Measurements from ENCODE around the gene SARNP.
"Not testable (repeated sequence)": the region's sequence is repeated elsewhere in the genome, so short reads cannot be mapped to it uniquely, and the experiment has no call there.

SARNP gene

DNA sequence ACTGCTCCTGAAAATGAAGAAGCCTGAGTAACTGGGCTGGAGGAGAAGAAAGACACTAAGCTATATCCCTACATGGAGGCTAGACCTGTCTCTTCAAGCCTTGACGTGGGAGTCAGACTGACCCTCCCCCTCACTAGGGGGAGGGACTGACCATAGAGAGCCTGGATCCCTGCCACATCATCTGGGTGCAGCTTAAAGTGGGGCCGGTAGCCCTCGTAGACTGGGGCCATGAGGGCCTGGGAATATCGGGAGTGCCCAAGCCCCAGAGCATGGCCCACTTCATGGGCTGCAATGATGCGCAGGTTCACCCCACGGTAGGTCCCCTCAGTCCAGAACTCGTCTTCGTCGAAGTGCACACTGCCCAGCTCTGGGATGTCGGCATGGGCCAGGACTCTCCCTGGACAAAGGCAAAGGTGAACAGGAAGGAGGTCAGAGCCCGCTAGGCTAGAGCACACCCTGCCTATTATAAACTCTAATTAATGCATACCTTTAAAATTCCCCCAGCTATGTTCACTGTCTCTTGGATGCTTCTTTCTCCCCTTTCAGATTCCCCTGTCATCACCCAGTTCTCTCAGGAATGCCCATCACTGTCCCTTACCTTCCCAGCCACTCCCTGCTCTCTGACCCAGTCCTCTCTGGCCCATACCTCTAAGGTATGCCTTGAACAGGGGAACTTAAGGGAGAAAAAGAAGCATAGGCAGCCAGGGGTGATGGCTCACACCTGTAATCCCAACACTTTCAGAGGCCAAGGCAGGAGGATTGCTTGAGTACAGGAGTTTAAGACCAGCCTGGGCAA lies 22.0 kb upstream of the SARNP start:
- TF ChIP-seq, protein P1, sequence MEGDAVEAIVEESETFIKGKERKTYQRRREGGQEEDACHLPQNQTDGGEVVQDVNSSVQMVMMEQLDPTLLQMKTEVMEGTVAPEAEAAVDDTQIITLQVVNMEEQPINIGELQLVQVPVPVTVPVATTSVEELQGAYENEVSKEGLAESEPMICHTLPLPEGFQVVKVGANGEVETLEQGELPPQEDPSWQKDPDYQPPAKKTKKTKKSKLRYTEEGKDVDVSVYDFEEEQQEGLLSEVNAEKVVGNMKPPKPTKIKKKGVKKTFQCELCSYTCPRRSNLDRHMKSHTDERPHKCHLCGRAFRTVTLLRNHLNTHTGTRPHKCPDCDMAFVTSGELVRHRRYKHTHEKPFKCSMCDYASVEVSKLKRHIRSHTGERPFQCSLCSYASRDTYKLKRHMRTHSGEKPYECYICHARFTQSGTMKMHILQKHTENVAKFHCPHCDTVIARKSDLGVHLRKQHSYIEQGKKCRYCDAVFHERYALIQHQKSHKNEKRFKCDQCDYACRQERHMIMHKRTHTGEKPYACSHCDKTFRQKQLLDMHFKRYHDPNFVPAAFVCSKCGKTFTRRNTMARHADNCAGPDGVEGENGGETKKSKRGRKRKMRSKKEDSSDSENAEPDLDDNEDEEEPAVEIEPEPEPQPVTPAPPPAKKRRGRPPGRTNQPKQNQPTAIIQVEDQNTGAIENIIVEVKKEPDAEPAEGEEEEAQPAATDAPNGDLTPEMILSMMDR (IDR thresholded peaks at IDR 0.05; ENCODE audit: borderline replicate concordance, control extremely low read depth, extremely low read depth, insufficient read depth, missing control alignments), result no peak
- in situ Hi-C loops (cut with MboI; ENCODE audit: low sequenced_read_pairs, unreplicated experiment), result no loop called here
- no peak for DNase-seq (ENCODE audit: low spot score)

DNA sequence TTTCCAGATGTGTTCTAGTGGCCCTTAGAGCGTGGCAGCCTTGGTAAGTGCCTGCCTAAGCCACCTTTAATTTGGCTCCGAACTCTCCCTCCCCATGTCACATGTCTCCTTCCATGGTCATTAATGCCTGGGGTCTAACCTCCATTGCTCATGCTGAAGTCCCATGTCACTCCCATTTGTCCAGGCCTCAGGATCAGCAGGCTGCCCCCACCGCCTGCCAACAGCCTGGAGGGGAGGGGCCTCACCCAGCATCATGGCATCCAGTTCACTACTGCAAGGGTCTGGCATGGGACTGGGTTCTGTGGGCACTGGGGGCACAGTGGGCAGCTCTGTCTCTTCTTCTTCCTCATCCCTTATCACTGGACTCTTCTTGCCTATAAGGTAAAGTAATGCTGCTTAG lies 20.8 kb upstream of the SARNP start:
- in situ Hi-C loops (cut with MboI; ENCODE audit: low sequenced_read_pairs, unreplicated experiment), result no loop called here
- TF ChIP-seq, protein P1 (IDR thresholded peaks at IDR 0.05; ENCODE audit: borderline replicate concordance, control extremely low read depth, extremely low read depth, insufficient read depth, missing control alignments), result no peak
- no peak for DNase-seq (ENCODE audit: low spot score)

DNA sequence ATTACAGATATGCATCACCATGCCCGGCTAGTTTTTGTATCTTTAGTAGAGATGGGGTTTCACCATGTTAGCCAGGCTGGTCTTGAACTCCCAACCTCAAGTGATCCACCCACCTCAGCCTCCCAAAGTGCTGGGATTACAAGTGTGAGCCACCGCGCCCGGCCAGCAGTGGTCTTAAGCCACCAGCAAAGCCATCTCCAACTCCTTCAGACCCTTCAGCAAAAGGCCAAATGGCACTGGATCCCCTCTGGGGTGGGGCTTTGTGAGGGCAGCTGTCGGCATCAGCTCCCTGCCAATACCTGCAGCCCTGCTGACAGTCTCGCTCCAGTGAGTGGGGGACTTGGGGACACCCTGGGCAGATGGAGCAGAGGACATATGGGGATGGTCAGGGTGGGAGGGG lies 16.9 kb upstream of the SARNP start:
- DNase-seq (ENCODE audit: low spot score); in situ Hi-C loops (cut with MboI; ENCODE audit: low sequenced_read_pairs, unreplicated experiment): not testable (repeated sequence)

DNA sequence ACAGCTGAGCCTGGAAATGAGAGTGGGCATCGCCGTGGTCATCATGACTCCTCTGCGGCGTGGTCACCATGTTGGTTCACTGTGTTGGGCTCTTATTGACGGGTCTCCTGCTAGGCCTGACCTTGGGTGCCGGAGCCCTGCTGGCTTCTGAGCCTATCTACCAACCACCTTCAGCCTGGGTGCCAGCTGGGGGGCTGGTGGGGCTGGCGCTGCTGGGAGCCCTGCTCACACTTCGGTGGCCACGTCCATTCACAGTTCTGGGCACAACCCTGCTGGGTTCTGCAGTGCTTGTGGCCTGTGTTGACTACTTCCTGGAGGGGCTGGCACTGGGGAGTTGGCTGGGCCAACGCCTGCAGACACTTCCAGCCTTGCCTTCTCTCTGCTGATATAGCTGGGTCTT lies 15.5 kb upstream of the SARNP start:
- DNase-seq (ENCODE audit: low spot score), result no peak
- TF ChIP-seq, protein P1 (IDR thresholded peaks at IDR 0.05; ENCODE audit: borderline replicate concordance, control extremely low read depth, extremely low read depth, insufficient read depth, missing control alignments), result no peak
- in situ Hi-C loops (cut with MboI; ENCODE audit: low sequenced_read_pairs, unreplicated experiment), result no loop called here

DNA sequence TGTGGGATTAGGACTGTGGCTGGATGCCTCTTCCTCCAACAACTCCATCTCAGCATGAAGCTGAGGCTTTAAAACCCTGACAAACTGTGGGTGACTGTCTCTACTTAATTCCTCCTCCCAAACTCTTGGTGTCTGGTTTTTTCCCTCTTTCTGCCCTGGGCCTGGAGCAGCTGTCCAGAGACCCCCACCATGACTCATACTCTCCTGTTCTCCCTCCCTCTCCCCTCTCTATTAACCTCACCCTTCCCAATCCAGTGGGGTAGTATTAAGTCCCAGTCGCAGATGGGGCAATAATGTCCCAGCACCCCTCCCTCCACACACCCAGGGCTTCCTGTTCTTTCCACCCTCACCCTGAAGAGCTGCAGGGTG lies 13.9 kb upstream of the SARNP start:
- in situ Hi-C loops (cut with MboI; ENCODE audit: low sequenced_read_pairs, unreplicated experiment), result no loop called here
- DNase-seq (ENCODE audit: low spot score), result no peak
- TF ChIP-seq, protein P1 (IDR thresholded peaks at IDR 0.05; ENCODE audit: borderline replicate concordance, control extremely low read depth, extremely low read depth, insufficient read depth, missing control alignments), result no peak

DNA sequence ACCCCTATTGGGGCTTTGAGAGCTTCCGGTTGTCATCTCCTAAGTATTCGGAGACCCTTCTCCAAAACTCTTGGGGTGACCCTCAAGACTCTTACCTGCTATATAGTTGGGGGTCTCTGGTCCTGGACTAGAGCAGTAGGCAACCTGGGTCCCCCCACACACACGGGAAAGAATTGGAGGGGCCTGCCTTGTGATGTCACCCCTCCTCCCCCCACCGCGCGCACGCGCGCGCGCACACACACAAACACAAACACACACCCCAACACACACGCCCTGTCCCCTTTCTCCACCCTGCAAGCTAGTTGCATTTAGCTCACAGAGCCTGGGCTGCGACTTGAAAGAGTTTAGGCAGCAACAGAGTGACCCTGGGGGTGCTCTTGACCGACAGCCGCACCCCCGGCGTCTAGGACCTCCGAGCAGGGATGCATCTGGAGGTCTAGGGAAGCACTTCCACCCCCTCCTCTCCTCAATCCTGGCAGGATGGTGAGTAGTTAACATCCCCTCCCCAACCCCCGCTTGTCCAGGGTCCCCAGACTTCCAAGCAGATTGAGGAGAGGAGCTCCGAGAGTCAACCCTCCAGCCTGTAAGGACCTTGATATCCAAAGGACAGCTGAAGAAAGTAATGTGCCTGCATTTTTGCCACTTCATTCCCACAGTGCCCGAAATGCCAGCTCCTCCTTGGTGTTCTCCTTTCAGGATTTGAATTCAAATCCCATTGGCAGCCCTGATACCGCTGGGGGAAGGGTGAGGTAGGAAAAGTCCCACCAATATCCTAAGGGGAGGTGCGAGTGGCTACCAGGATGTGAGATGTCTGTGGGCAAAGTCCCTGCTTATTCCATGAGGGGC lies 13.3 kb upstream of the SARNP start:
- TF ChIP-seq, protein P1 (IDR thresholded peaks at IDR 0.05; ENCODE audit: borderline replicate concordance, control extremely low read depth, extremely low read depth, insufficient read depth, missing control alignments), result no peak
- in situ Hi-C loops (cut with MboI; ENCODE audit: low sequenced_read_pairs, unreplicated experiment), result no loop called here
- peak; percentile 75 for DNase-seq (ENCODE audit: low spot score)

Measured in GM13976 (cell line).